ENCODE results near the gene MYL6. TPM values are rescaled to one million over a fixed set of nuclear protein-coding genes. Genes with fewer than 3 reads are reported as not detected.

Gene MYL6
- total and polyA plus RNA-seq, 9 of the 15 experiments (the other 6 are each of a cell fraction or from before 2014, with no cell fraction given) = 557 to 1,664 (median 958) TPM

DNA sequence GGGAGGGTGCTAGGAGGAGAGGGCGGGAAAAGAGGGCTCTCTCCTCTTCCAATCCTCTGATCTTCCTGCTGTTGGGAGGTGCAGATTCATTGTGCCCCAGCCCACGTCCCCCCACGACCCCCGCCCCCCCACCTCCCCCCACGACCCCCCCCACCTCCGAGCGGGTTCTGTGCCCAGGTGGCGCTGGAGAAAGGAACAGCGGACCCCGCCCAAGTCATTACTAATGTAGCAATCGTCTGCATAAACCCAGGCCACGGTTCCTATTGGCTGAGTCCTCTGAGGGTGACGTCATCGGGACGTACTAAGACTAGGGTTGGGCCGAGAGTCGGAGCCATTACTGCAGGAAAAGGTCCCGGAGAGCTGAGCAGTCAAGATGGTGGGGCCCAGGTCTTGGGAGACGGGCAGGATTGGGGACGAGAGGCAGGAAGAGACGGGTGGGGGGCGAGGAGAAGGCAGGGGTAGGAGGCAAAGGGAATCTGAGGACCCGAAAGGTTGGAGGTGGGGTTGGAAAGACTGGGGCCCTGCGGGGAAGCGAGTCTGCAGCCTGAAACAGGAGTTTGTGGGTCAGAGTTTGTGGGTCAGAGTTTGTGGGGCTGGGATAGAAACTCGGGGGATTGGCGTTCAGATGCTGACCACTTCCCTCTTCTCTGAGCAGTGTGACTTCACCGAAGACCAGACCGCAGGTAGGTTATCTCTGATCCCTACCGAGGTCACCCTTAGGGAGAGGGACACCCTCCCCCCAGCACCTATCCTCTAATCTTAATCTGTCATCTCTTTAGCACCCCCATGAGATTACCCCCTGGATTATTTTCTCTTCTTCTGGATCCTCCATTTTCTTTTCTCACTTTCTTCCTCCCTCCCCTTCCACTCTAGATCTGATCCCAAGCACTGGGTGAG lies at the start of gene MYL6 (continued):
- TF ChIP-seq, protein P1, sequence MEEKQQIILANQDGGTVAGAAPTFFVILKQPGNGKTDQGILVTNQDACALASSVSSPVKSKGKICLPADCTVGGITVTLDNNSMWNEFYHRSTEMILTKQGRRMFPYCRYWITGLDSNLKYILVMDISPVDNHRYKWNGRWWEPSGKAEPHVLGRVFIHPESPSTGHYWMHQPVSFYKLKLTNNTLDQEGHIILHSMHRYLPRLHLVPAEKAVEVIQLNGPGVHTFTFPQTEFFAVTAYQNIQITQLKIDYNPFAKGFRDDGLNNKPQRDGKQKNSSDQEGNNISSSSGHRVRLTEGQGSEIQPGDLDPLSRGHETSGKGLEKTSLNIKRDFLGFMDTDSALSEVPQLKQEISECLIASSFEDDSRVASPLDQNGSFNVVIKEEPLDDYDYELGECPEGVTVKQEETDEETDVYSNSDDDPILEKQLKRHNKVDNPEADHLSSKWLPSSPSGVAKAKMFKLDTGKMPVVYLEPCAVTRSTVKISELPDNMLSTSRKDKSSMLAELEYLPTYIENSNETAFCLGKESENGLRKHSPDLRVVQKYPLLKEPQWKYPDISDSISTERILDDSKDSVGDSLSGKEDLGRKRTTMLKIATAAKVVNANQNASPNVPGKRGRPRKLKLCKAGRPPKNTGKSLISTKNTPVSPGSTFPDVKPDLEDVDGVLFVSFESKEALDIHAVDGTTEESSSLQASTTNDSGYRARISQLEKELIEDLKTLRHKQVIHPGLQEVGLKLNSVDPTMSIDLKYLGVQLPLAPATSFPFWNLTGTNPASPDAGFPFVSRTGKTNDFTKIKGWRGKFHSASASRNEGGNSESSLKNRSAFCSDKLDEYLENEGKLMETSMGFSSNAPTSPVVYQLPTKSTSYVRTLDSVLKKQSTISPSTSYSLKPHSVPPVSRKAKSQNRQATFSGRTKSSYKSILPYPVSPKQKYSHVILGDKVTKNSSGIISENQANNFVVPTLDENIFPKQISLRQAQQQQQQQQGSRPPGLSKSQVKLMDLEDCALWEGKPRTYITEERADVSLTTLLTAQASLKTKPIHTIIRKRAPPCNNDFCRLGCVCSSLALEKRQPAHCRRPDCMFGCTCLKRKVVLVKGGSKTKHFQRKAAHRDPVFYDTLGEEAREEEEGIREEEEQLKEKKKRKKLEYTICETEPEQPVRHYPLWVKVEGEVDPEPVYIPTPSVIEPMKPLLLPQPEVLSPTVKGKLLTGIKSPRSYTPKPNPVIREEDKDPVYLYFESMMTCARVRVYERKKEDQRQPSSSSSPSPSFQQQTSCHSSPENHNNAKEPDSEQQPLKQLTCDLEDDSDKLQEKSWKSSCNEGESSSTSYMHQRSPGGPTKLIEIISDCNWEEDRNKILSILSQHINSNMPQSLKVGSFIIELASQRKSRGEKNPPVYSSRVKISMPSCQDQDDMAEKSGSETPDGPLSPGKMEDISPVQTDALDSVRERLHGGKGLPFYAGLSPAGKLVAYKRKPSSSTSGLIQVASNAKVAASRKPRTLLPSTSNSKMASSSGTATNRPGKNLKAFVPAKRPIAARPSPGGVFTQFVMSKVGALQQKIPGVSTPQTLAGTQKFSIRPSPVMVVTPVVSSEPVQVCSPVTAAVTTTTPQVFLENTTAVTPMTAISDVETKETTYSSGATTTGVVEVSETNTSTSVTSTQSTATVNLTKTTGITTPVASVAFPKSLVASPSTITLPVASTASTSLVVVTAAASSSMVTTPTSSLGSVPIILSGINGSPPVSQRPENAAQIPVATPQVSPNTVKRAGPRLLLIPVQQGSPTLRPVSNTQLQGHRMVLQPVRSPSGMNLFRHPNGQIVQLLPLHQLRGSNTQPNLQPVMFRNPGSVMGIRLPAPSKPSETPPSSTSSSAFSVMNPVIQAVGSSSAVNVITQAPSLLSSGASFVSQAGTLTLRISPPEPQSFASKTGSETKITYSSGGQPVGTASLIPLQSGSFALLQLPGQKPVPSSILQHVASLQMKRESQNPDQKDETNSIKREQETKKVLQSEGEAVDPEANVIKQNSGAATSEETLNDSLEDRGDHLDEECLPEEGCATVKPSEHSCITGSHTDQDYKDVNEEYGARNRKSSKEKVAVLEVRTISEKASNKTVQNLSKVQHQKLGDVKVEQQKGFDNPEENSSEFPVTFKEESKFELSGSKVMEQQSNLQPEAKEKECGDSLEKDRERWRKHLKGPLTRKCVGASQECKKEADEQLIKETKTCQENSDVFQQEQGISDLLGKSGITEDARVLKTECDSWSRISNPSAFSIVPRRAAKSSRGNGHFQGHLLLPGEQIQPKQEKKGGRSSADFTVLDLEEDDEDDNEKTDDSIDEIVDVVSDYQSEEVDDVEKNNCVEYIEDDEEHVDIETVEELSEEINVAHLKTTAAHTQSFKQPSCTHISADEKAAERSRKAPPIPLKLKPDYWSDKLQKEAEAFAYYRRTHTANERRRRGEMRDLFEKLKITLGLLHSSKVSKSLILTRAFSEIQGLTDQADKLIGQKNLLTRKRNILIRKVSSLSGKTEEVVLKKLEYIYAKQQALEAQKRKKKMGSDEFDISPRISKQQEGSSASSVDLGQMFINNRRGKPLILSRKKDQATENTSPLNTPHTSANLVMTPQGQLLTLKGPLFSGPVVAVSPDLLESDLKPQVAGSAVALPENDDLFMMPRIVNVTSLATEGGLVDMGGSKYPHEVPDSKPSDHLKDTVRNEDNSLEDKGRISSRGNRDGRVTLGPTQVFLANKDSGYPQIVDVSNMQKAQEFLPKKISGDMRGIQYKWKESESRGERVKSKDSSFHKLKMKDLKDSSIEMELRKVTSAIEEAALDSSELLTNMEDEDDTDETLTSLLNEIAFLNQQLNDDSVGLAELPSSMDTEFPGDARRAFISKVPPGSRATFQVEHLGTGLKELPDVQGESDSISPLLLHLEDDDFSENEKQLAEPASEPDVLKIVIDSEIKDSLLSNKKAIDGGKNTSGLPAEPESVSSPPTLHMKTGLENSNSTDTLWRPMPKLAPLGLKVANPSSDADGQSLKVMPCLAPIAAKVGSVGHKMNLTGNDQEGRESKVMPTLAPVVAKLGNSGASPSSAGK (IDR thresholded peaks at IDR 0.05) = no peak
- TF ChIP-seq ZNF134 (CRISPR knock-in tag; conservative IDR thresholded peaks at IDR 0.05) (no peak), ZNF561 (CRISPR knock-in tag; conservative IDR thresholded peaks at IDR 0.05) (no peak; the same call in 1 of the 2 replicates), KAT2B (IDR thresholded peaks at IDR 0.05; ENCODE audit: low read depth, low read length) (no peak), ZNF699 (CRISPR knock-in tag; IDR thresholded peaks at IDR 0.05; ENCODE audit: insufficient replicate concordance) (no peak), ZNF174 (CRISPR knock-in tag; IDR thresholded peaks at IDR 0.05) (no peak), DDX20 (tag; IDR thresholded peaks at IDR 0.05; ENCODE audit: low read depth) (no peak), RBM25 (IDR thresholded peaks at IDR 0.05; ENCODE audit: low read depth, low read length, severe bottlenecking) (no peak), GABPA (tag; conservative IDR thresholded peaks at IDR 0.05; ENCODE audit: low read depth) (peak; percentile 50; the same call in 1 of the 2 replicates)
- TF ChIP-seq, protein P2, sequence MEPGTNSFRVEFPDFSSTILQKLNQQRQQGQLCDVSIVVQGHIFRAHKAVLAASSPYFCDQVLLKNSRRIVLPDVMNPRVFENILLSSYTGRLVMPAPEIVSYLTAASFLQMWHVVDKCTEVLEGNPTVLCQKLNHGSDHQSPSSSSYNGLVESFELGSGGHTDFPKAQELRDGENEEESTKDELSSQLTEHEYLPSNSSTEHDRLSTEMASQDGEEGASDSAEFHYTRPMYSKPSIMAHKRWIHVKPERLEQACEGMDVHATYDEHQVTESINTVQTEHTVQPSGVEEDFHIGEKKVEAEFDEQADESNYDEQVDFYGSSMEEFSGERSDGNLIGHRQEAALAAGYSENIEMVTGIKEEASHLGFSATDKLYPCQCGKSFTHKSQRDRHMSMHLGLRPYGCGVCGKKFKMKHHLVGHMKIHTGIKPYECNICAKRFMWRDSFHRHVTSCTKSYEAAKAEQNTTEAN (CRISPR knock-in tag; IDR thresholded peaks at IDR 0.05) = 0 out of 2 replicates have a peak, but pooled peaks have one; percentile 23
- TF ChIP-seq, protein P3, sequence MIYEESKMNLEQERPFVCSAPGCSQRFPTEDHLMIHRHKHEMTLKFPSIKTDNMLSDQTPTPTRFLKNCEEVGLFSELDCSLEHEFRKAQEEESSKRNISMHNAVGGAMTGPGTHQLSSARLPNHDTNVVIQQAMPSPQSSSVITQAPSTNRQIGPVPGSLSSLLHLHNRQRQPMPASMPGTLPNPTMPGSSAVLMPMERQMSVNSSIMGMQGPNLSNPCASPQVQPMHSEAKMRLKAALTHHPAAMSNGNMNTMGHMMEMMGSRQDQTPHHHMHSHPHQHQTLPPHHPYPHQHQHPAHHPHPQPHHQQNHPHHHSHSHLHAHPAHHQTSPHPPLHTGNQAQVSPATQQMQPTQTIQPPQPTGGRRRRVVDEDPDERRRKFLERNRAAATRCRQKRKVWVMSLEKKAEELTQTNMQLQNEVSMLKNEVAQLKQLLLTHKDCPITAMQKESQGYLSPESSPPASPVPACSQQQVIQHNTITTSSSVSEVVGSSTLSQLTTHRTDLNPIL (CRISPR knock-in tag; IDR thresholded peaks at IDR 0.05) = peak; percentile 92

All from K562 (cell line).